BE2C (cell line): ENCODE measurements around the gene ROS1.

Experiments
- DNase-seq: peaks from one replicate; pipeline ENCODE4 v3.0.0-alpha.2; 2020
- H3K27me3 ChIP-seq: fragments of 250-450 bp; sonication (Bioruptor Pico); 2 replicates; pipeline ENCODE4 v1.5.1; 2020; ENCODE audit warnings: mild to moderate bottlenecking
- H3K36me3 ChIP-seq: fragments of 250-450 bp; sonication (Bioruptor Pico); 2 replicates; pipeline ENCODE4 v1.5.1; 2020; ENCODE audit warnings: mild to moderate bottlenecking
- H3K4me1 ChIP-seq: fragments of 250-450 bp; sonication (Bioruptor Pico); 2 replicates; pipeline ENCODE4 v1.5.1; 2020
- H3K4me3 ChIP-seq: 2 replicates; pipeline ENCODE4 v1.5.1; 2011; ENCODE audit warnings: low read depth, low read length
- H3K9me3 ChIP-seq: fragments of 250-450 bp; sonication (Bioruptor Pico); 2 replicates; pipeline ENCODE4 v1.5.1; 2020
- CTCF ChIP-seq: IDR thresholded peaks from 2 replicates; pipeline ENCODE4 v1.5.1; 2012; ENCODE audit warnings: mild to moderate bottlenecking, low read depth, low read length

ROS1 gene

GRCh38 chr6:117309069-117309468 is 116.7 kb downstream of the ROS1 start:
- no peak for TF ChIP-seq CTCF
- H3K36me3 ChIP-seq: no peaks in the 10 kb centered on the region
- H3K4me3 ChIP-seq: no peak overlapping the region
- no peaks in the 10 kb centered on the region for H3K4me1 ChIP-seq
- H3K9me3 ChIP-seq: no peaks in the 10 kb centered on the region
- no peak for DNase-seq
- no peaks in the 10 kb centered on the region for H3K27me3 ChIP-seq

DNA sequence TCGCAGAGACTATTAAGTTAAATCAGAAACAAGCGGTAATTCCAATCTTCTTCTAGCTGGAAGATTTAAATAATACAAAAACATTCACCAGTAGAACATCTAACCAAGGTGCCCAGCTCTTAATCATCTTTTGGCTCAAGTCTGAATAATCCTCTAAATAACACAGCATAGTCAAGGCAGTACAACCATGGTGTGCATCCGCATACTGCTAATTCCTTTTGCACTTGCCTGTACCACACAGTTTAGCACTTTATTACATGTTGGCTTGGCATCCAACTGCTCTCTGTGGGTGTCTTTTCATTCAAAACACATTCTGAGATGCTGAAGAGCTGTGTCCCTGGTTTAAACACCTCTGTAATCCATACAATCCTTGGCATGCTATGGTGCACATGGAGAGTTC is 118.1 kb downstream of the ROS1 start:
- H3K4me1 ChIP-seq: no peaks in the 10 kb centered on the region
- DNase-seq: no peak
- no peaks in the 10 kb centered on the region for H3K36me3 ChIP-seq
- H3K27me3 ChIP-seq: no peaks in the 10 kb centered on the region
- no peak for TF ChIP-seq CTCF
- no peak overlapping the region for H3K4me3 ChIP-seq
- H3K9me3 ChIP-seq: no peaks in the 10 kb centered on the region

GRCh38 chr6:117306227-117306790 is 119.4 kb downstream of the ROS1 start:
- H3K27me3 ChIP-seq: no peaks in the 10 kb centered on the region
- no peak overlapping the region for H3K4me3 ChIP-seq
- H3K4me1 ChIP-seq: no peaks in the 10 kb centered on the region
- no peaks in the 10 kb centered on the region for H3K9me3 ChIP-seq
- no peak for DNase-seq
- no peaks in the 10 kb centered on the region for H3K36me3 ChIP-seq
- no peak for TF ChIP-seq CTCF

GRCh38 chr6:117304446-117304845 is 121.3 kb downstream of the ROS1 start:
- TF ChIP-seq CTCF: no peak
- no peak for DNase-seq
- Histone ChIP-seq H3K4me1 (no peaks in the 10 kb centered on the region), H3K36me3 (no peaks in the 10 kb centered on the region), H3K4me3 (no peak overlapping the region), H3K9me3 (no peaks in the 10 kb centered on the region), H3K27me3 (no peaks in the 10 kb centered on the region; the same call in 1 of the 2 replicates)

GRCh38 chr6:117303323-117303722 is 122.4 kb downstream of the ROS1 start:
- DNase-seq: no peak
- H3K27me3 ChIP-seq: no peaks in the 10 kb centered on the region; the same call in 1 of the 2 replicates
- H3K36me3 ChIP-seq: no peaks in the 10 kb centered on the region
- no peak for TF ChIP-seq CTCF
- no peaks in the 10 kb centered on the region for H3K9me3 ChIP-seq
- H3K4me3 ChIP-seq: no peak overlapping the region
- no peaks in the 10 kb centered on the region for H3K4me1 ChIP-seq

- no peaks in the 10 kb centered on the region for H3K36me3 ChIP-seq
- H3K27me3 ChIP-seq: no peaks in the 10 kb centered on the region; the same call in 1 of the 2 replicates
- H3K9me3 ChIP-seq: no peaks in the 10 kb centered on the region
- no peak overlapping the region for H3K4me3 ChIP-seq
- H3K4me1 ChIP-seq: no peaks in the 10 kb centered on the region
- no peak for TF ChIP-seq CTCF
- no peak for DNase-seq
Measured at GRCh38 chr6:117298941-117299340, 126.8 kb downstream of the ROS1 start.
